SK-N-MC (cell line): Measurements from ENCODE around the gene CNGB1.
"Not testable (repeated sequence)": the region's sequence is repeated elsewhere in the genome, so short reads cannot be mapped to it uniquely, and the experiment has no call there.

Experiments used
- DNase-seq: peaks from one replicate; pipeline ENCODE4 v3.0.0-alpha.2; 2011; ENCODE audit warnings: low read depth, low spot score
- H3K27ac ChIP-seq: fragments of 200-600 bp; sonication (generic); 2 replicates; pipeline ENCODE4 v1.5.1; 2016; ENCODE audit warnings: mixed run types
- H3K36me3 ChIP-seq: fragments of 200-600 bp; sonication (generic); 2 replicates; pipeline ENCODE4 v1.6.1; 2017; ENCODE audit warnings: antibody characterized with exemption, low read length, mixed read lengths; ENCODE audit not compliant: insufficient read depth
- H3K4me3 ChIP-seq: fragments of 200-600 bp; sonication (generic); 2 replicates; pipeline ENCODE4 v1.5.1; 2016
- H3K9ac ChIP-seq: fragments of 200-600 bp; sonication (generic); 2 replicates; pipeline ENCODE4 v1.8.0; 2017; ENCODE audit warnings: mixed run types, mixed read lengths; ENCODE audit not compliant: insufficient read length
- H3K9me3 ChIP-seq: fragments of 200-600 bp; sonication (generic); 2 replicates; pipeline ENCODE4 v1.6.1; 2017; ENCODE audit warnings: low read depth, mild to moderate bottlenecking, antibody characterized with exemption, low read length, moderate library complexity, mixed read lengths
- EZH2 ChIP-seq: fragments of 200-600 bp; sonication (generic); IDR thresholded peaks from one replicate; pipeline ENCODE4 v1.6.1; 2017; ENCODE audit warnings: antibody characterized with exemption
- FOXP2 ChIP-seq: optimal IDR thresholded peaks from 2 replicates; pipeline ENCODE3; 2011; ENCODE audit warnings: mild to moderate bottlenecking, moderate library complexity; ENCODE audit not compliant: insufficient read depth; ENCODE audit errors: extremely low read length, control extremely low read depth
- POLR2AphosphoS5 ChIP-seq: IDR thresholded peaks from 2 replicates; pipeline ENCODE4 v1.6.1; 2012; ENCODE audit warnings: mild to moderate bottlenecking, low read depth, low read length, borderline replicate concordance

CNGB1 gene

DNA sequence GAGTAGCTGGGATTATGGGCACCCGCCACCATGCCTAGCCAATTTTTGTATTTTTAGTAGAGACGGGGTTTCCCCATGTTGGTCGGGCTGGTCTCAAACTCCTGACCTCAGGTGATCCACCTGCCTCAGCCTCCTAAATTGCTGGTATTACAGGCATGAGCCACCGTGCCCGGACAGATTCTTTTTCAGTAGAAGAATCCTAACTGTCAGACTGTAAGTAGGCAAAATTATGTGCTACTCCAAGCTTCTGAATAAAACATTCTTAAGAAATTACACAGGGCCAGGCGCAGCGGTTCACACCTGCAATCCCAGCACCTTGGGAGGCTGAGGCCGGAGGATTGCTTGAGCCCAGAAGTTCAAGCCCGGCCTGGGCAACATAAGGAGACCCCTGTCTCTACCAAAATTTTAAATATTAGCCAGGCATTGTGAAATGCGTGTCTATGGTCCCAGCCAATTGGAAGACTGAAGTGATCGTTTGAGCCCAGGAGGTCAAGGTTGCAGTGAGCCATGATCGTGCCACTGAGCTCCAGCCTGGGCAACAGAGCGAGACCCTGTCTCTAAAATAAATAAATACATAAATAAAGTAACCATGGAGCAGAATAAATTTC lies 101.9 kb downstream of the CNGB1 start:
- H3K9me3 ChIP-seq, result no peaks in the 10 kb centered on the region
- no peak for TF ChIP-seq FOXP2
- TF ChIP-seq POLR2AphosphoS5, result no peak
- TF ChIP-seq EZH2, result no peak
- H3K36me3 ChIP-seq, result no peaks in the 10 kb centered on the region
- no peak overlapping the region for H3K27ac ChIP-seq
- no peak overlapping the region for H3K9ac ChIP-seq
- DNase-seq, result no peak
- H3K4me3 ChIP-seq, result no peak overlapping the region

DNA sequence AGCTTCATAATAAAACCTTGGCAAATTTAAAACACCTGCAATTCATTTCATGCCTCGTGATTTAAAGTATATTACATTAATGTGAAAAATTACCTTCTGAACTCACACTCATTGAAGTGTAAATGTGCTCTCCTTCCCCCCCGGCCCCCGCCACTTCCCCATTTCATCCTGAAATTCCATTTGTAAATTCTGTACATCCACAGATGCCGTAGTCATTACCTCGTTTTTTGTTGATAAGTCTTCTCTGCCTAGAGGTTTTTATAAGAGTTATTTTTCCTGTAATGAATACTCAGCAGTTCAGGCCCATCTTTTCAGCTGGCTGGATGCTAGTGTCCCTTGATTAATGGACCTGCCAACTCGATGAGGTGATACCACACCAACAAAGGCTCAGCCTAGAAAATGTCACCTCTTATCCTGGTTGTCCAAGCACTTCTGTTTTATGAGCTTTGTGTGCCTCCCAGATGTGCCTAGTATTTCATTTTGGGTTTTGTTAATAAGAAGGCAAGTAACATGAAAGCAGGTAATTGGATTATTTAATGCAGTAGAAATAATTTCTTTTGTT lies 103.8 kb downstream of the CNGB1 start:
- no peak for DNase-seq
- no peak overlapping the region for H3K27ac ChIP-seq
- TF ChIP-seq POLR2AphosphoS5 (no peak), FOXP2 (no peak), EZH2 (no peak)
- H3K9ac ChIP-seq, result no peak overlapping the region
- no peaks in the 10 kb centered on the region for H3K9me3 ChIP-seq
- H3K36me3 ChIP-seq, result no peaks in the 10 kb centered on the region
- H3K4me3 ChIP-seq, result no peak overlapping the region

DNA sequence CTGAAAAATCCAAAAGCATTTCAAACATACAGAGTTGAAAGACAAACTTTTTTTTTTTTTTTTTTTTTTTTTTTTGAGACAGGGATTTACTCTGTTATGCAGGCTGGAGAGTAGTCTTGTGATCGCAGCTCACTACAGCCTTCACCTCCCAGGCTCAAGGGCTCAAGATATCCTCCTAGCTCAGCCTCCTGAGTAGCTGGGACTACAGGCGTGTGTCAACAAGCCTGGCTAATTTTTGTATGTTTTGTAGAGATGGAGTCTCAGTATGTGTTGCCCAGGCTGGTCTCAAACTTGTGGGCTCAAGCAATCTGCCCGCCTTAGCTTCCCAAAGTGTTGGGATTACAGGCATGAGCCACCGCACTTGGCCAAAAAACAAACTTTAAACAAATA lies 104.4 kb downstream of the CNGB1 start:
- no peaks in the 10 kb centered on the region for H3K36me3 ChIP-seq
- no peaks in the 10 kb centered on the region for H3K9me3 ChIP-seq
- H3K27ac ChIP-seq, result peak overlapping the region; percentile 13; the same call in 1 of the 2 replicates
- H3K4me3 ChIP-seq, result no peak overlapping the region
- H3K9ac ChIP-seq, result no peak overlapping the region
- no peak for DNase-seq
- TF ChIP-seq EZH2 (no peak), POLR2AphosphoS5 (no peak), FOXP2 (no peak)

DNA sequence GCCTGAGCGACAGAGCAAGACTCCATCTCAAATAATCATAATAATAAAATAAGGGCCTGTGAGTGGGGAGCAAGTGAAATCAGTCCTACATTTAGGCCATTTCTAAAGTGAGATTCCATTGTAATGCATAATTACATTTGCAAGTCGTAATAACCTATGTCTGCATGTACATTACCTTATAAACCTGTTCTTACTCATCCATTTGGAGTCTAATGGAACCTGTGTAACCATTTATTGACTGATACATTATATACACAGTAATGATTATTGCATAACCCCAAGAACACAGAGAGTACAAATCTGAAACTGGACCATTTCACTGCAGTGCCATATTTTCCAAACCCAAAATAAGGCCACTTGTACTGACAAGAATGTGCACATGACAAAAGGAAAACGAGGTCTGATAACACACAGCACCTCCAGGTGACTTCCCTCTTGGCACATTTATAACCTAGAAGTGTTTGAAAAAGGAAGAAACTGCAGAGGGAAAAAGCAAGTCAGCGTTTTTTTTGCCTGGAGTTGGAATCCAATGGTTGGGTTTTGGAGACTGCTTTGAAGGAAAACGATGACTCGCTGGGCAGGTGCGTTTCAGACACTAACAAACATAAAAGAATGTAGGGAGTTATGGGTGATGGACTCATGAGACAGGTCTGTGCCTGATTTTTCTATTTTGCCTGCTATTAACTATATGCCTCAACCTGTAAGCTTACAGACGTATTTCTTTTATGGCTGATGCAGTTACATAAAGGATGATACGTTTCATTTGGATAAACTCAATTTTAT lies 105.0 kb downstream of the CNGB1 start:
- no peak for DNase-seq
- TF ChIP-seq EZH2, result no peak
- no peak for TF ChIP-seq POLR2AphosphoS5
- TF ChIP-seq FOXP2, result no peak
- no peak overlapping the region for H3K9ac ChIP-seq
- no peaks in the 10 kb centered on the region for H3K36me3 ChIP-seq
- peak overlapping the region; percentile 13; the same call in 1 of the 2 replicates for H3K27ac ChIP-seq
- H3K9me3 ChIP-seq, result no peaks in the 10 kb centered on the region
- no peak overlapping the region for H3K4me3 ChIP-seq

DNA sequence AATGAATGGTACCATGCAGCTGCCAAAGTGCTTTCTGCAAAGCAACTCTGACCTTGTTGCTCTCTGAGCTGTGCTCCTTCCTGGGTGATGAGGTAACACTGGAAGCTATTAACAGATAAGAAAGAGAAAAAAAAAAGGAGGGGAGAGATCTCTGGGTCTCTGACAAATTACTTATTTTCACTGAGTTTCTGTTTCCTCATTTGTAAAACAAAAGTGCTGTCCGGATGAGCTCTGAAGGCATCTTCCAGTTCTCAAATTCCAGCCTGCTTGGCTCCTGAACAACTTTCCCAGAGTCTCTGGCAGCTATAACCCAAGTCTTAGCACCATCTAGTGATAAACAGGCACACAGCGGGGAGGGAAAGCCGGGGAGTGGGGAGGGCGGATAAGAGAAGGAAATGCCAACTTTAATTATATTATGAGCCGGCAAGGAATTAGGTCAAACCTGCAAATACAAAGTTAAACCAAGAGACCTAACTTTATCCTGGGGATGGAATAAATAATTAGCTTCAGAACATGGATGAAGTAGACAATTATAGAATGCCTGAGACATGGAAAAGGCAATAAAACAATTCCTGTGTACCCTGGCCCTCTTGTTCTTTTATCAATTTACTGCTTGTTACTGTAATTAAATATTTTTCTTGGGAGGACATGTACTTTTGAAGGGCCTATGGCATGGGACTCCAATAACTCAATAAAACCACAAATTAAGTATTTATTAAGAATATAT lies 107.3 kb downstream of the CNGB1 start:
- TF ChIP-seq FOXP2 (no peak), EZH2 (no peak), POLR2AphosphoS5 (no peak)
- H3K27ac ChIP-seq, result peak overlapping the region; percentile 68
- H3K36me3 ChIP-seq, result no peaks in the 10 kb centered on the region
- peak overlapping the region; percentile 42; the same call in 1 of the 2 replicates for H3K4me3 ChIP-seq
- no peak overlapping the region for H3K9ac ChIP-seq
- no peak for DNase-seq
- H3K9me3 ChIP-seq, result no peaks in the 10 kb centered on the region

DNA sequence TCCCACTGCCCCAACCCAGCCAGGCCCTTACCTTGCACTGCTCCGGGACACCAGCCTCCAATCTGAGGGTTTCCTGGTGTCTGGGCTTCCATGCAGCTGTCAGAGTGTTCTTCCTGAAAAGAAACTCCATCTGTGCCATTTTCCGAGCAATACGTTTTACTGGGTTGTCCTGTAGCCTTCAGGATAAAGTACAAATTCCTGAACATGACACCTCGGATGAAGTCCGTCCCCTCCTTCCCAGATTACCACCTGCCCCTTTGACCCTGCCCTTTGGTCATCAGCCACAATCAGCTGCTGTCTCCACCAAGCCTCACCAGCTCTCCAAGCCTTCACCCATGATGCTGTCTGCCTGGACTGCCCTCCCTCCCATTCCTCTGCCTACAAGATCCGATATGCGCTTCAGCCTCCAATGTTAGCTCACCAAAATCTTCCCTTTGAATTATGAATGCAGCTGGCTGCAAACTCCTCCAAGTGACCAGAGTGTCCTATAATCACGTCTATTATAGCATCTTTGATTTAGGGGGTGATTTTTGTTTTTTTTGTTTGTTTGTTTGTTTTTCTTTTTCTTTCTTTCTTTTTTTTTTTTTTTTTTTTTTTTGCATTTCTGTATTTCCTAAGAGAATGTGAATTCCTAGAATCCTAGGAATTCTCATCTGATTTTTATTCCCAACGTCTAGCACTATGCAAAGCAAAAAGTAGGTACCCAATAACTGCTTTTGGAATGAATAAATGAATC lies 108.1 kb downstream of the CNGB1 start:
- DNase-seq, result no peak
- Histone ChIP-seq H3K27ac (peak overlapping the region; percentile 68), H3K9me3 (no peaks in the 10 kb centered on the region), H3K4me3 (peak overlapping the region; percentile 42; the same call in 1 of the 2 replicates), H3K9ac (no peak overlapping the region), H3K36me3 (no peaks in the 10 kb centered on the region)
- TF ChIP-seq POLR2AphosphoS5 (no peak), EZH2 (no peak), FOXP2 (no peak)

DNA sequence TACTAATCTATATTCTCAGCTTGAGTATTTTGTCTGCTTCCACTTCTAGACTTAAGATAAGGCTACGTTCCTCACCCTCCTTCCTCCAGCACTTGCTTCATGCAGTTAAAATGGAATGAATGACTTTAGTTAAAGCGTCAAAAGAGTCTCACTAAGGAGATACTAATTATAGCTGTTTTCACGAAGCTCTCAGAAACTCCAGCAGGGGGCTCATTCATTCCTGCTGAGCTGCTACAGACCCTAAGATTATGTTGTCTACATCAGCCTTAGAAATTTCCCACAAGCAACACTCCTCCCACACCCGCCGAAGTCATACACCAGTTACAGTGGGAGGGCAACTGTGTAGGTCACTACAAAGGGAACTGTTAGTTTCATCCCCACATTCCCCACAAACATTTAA lies 111.6 kb downstream of the CNGB1 start:
- H3K27ac ChIP-seq, result peak overlapping the region; percentile 79
- no peak for DNase-seq
- no peaks in the 10 kb centered on the region for H3K36me3 ChIP-seq
- H3K4me3 ChIP-seq, result 0 out of 2 replicates have a peak overlapping the region, but pooled peaks have one; percentile 36
- H3K9ac ChIP-seq, result no peak overlapping the region
- TF ChIP-seq POLR2AphosphoS5 (no peak), EZH2 (no peak), FOXP2 (no peak)
- H3K9me3 ChIP-seq, result no peaks in the 10 kb centered on the region

DNA sequence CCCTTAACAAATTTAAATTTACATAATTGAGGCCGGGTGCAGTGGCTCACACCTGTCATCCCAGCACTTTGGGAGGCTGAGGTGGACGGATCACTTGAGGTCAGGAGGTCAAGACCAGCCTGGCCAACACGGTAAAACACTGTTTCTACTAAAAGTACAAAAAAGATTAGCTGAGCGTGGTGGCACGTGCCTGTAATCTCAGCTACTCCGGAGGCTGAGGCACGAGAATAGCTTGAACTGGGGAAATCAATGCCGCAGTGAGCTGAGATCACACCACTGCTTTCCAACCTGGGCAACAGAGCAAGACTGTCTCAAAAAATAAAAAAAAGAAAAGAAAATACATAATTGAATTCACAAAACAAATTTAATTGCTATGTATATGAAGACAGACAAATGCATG lies 112.3 kb downstream of the CNGB1 start:
- H3K9ac ChIP-seq, result no peak overlapping the region
- no peak overlapping the region for H3K4me3 ChIP-seq
- H3K9me3 ChIP-seq, result no peaks in the 10 kb centered on the region
- no peak for DNase-seq
- peak overlapping the region; percentile 79 for H3K27ac ChIP-seq
- no peaks in the 10 kb centered on the region for H3K36me3 ChIP-seq
- TF ChIP-seq FOXP2 (no peak), EZH2 (no peak), POLR2AphosphoS5 (no peak)

DNA sequence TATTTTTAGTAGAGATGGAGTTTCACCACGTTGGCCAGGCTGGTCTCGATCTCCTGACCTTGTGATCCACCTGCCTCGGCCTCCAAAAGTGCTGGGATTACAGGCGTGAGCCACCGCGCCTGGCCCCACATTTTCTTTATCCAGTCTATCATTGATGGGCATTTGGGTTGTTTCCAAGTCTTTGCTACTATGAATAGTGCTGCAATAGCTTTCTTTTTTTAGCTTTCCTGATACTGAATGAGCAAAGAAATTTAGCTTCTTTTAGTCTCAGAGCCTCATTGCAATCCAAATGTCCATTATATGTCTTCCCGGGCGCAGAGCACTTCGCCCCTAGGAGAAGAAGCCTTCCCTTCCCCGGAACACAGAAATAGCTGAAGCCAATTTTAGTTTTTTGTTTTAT lies 112.9 kb downstream of the CNGB1 start:
- H3K36me3 ChIP-seq, H3K9ac ChIP-seq, H3K9me3 ChIP-seq, DNase-seq, H3K4me3 ChIP-seq, H3K27ac ChIP-seq: not testable (repeated sequence)
